Endothelial cell (in vitro differentiated cells): Measurements from ENCODE around the gene ERC1. TPM values are rescaled to one million over a fixed set of nuclear protein-coding genes. Genes with fewer than 3 reads are reported as not detected.

ENCODE experiments used
- DNase-seq: peaks from one replicate; pipeline ENCODE4 v3.0.0; 2021; ENCODE audit warnings: low spot score
- H3K27ac Mint-ChIP-seq: one replicate; pipeline ENCODE4 v1.8.0; 2021; ENCODE audit warnings: mixed read lengths, inconsistent platforms; ENCODE audit not compliant: unreplicated experiment
- H3K27me3 Mint-ChIP-seq: one replicate; pipeline ENCODE4 v1.8.0; 2021; ENCODE audit warnings: mild to moderate bottlenecking, moderate library complexity, mixed read lengths, inconsistent platforms; ENCODE audit not compliant: unreplicated experiment
- H3K36me3 Mint-ChIP-seq: one replicate; pipeline ENCODE4 v1.8.0; 2021; ENCODE audit warnings: mild to moderate bottlenecking, low read depth, mixed read lengths, inconsistent platforms; ENCODE audit not compliant: unreplicated experiment
- H3K4me1 Mint-ChIP-seq: one replicate; pipeline ENCODE4 v1.8.0; 2021; ENCODE audit warnings: mild to moderate bottlenecking, mixed read lengths, inconsistent platforms; ENCODE audit not compliant: unreplicated experiment
- H3K4me3 Mint-ChIP-seq: one replicate; pipeline ENCODE4 v1.8.0; 2021; ENCODE audit warnings: mild to moderate bottlenecking, mixed read lengths, inconsistent platforms; ENCODE audit not compliant: unreplicated experiment
- H3K9me3 Mint-ChIP-seq: one replicate; pipeline ENCODE4 v1.8.0; 2021; ENCODE audit warnings: mixed read lengths, inconsistent platforms; ENCODE audit not compliant: unreplicated experiment
- total RNA-seq: library from RNA; stranded (reverse); fragmentation: NEBNext Ultra II Directional; extraction: Animal tissue kit (Norgen Biotek cat#: 25700); gene quantifications from one replicate; pipeline ENCODE4 v1.2.1, GENCODE V29; 2021; ENCODE audit not compliant: unreplicated experiment
- TF ChIP-seq, protein P1 (sequence below): fragments of 200-600 bp; sonication (generic); IDR thresholded peaks from one replicate; pipeline ENCODE4 v1.5.0; 2021; ENCODE audit warnings: antibody characterized with exemption; ENCODE audit not compliant: unreplicated experiment

Gene ERC1
- total RNA-seq, 1 donor from 2014 or later: 57.9 TPM

DNA sequence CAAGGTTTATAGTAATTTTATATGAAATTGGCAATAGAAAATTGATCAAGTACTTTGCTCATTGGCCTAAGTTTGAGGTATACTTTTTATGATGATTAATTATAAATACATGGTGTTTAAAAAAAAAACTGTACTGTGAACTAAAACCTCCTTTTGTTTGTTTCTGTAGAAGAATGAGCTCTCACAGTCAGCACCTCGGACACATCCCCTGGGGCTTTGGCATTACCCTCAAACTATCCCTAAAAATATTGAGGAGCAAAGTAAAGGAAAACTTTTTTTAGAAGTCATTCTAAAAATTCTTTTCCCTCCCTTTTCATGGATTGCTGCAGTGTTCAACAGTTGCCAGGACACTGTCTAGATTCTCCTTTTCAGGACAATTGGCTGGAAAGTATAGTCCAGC lies 419.8 kb downstream of the ERC1 start:
- Mint-ChIP-seq H3K4me1 (no peaks in the 10 kb centered on the region), H3K4me3 (no peak overlapping the region), H3K27ac (no peak overlapping the region), H3K9me3 (no peaks in the 10 kb centered on the region), H3K36me3 (peaks cover 12% of the 10 kb centered on the region), H3K27me3 (no peaks in the 10 kb centered on the region)
- no peak for DNase-seq
- TF ChIP-seq, protein P1, sequence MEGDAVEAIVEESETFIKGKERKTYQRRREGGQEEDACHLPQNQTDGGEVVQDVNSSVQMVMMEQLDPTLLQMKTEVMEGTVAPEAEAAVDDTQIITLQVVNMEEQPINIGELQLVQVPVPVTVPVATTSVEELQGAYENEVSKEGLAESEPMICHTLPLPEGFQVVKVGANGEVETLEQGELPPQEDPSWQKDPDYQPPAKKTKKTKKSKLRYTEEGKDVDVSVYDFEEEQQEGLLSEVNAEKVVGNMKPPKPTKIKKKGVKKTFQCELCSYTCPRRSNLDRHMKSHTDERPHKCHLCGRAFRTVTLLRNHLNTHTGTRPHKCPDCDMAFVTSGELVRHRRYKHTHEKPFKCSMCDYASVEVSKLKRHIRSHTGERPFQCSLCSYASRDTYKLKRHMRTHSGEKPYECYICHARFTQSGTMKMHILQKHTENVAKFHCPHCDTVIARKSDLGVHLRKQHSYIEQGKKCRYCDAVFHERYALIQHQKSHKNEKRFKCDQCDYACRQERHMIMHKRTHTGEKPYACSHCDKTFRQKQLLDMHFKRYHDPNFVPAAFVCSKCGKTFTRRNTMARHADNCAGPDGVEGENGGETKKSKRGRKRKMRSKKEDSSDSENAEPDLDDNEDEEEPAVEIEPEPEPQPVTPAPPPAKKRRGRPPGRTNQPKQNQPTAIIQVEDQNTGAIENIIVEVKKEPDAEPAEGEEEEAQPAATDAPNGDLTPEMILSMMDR: no peak

DNA sequence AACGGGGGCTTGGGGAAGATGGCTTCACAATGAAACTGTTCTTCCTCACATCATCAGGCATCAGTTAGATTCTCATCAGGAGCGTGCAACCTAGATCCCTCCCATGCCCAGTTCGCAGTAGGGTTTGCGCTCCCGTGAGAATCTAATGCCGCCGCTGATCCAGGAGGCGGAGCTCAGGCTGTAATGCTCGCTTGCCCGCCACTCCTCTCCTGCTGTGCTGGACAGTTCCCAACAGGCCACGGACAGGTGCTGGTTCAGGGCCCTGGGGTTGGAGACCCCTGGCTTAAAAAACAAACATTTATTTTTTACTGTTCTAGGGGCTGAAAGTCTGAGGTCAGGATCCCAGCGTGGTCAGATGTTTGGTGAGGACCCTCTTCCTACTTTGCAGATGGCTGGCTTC lies 422.9 kb downstream of the ERC1 start:
- TF ChIP-seq, protein P1: no peak
- H3K27ac Mint-ChIP-seq: no peak overlapping the region
- H3K9me3 Mint-ChIP-seq: no peaks in the 10 kb centered on the region
- no peaks in the 10 kb centered on the region for H3K27me3 Mint-ChIP-seq
- H3K36me3 Mint-ChIP-seq: peaks cover 23% of the 10 kb centered on the region
- H3K4me1 Mint-ChIP-seq: no peaks in the 10 kb centered on the region
- DNase-seq: no peak
- no peak overlapping the region for H3K4me3 Mint-ChIP-seq

DNA sequence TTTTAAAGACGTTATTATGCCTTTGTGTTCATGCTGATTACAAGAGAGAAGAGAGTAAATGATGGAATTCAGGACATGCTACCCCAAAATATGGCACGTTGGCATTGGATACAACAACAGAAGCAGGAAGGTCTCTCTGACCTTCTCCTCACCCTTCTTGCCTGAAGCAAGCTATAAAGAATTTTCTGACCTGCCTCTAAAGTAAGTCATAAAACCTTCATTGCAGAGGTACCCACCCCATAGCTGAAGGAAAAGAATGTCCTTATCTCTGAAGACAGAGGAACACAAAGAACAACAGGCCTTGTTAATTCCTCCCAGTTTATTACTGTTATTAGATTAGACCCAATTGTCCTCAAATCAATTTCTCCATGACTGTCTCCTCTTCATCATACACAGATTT lies 427.1 kb downstream of the ERC1 start:
- TF ChIP-seq, protein P1: no peak
- no peak overlapping the region for H3K4me3 Mint-ChIP-seq
- H3K27ac Mint-ChIP-seq: no peak overlapping the region
- H3K27me3 Mint-ChIP-seq: peaks cover 4% of the 10 kb centered on the region
- H3K4me1 Mint-ChIP-seq: peaks cover 2% of the 10 kb centered on the region
- H3K9me3 Mint-ChIP-seq: no peaks in the 10 kb centered on the region
- DNase-seq: no peak
- H3K36me3 Mint-ChIP-seq: peaks cover 28% of the 10 kb centered on the region

DNA sequence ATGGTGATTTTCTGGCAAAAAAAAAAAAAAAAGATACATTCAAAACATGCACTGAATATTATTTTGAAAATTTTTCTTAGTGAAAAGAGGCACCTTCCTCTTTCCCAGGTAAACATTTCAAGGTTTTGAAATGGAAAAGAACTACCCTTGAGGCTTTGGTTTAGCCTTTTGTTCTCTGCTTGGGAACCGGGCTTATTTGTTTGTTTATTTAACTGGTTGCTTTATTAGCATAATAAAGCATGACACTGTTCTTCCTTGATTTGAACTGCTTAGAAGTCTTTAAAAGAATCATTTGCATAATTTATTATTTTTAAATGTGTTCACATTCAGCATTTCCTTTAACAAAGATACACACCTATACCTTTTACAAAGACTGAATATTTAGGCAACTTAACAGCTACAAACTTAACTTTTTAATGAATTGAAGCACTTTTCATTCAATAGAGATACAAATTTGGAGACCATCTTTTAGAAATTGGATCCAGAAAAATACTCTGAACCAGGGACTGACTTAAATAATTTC lies 428.9 kb downstream of the ERC1 start:
- DNase-seq: no peak
- TF ChIP-seq, protein P1: no peak
- Mint-ChIP-seq H3K9me3 (no peaks in the 10 kb centered on the region), H3K36me3 (peaks cover 28% of the 10 kb centered on the region), H3K27ac (no peak overlapping the region), H3K4me3 (no peak overlapping the region), H3K27me3 (peaks cover 4% of the 10 kb centered on the region), H3K4me1 (peaks cover 2% of the 10 kb centered on the region)

DNA sequence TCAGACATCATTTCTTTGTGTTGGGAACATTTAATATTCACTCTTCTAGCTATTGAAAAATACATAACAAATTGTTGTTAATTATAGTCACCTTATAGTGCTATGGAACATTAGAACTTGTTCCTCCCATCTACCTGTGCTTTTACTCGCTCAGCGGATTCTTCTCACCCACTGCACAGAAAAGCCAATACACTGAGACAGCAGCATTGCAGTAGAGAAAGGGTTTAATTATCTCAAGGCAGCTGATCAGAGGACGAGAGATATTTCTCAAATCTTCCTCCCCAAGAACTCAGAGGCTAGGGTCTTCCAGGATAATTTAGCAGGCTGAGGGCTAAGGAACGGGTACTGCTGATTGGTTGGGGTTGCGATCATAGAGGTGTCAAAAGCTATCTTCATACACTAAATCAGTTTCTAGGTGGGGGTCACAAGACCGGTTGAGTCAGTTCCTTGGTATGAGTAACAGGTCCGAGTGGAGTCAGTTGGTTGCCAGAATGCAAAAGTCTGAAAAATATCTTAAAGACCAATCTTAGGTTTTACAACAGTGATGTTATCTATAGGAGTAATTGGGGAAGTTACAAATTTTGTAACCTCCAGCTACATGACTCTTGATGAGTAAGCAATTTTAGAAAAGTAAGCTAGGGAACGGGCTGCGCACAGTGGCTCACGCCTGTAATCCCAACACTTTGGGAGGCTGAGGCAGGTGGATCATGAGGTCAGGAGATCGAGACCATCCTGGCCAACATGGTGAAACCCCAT lies 430.2 kb downstream of the ERC1 start:
- Mint-ChIP-seq H3K9me3 (no peaks in the 10 kb centered on the region), H3K27ac (no peak overlapping the region), H3K36me3 (peaks cover 28% of the 10 kb centered on the region), H3K4me1 (peaks cover 2% of the 10 kb centered on the region), H3K4me3 (peak overlapping the region; percentile 1), H3K27me3 (peaks cover 4% of the 10 kb centered on the region)
- TF ChIP-seq, protein P1: no peak
- DNase-seq: no peak
